HFF-Myc (cell line): ENCODE results near the gene SREBF2.

Experiments
- DNase-seq: peaks from one replicate; pipeline ENCODE4 v3.0.0-alpha.2; 2011; ENCODE audit warnings: low read depth; ENCODE audit errors: extremely low read depth
- H3K4me3 ChIP-seq: replicated peaks from 2 replicates; pipeline ENCODE4 v1.5.1; 2011; ENCODE audit warnings: low read depth, mild to moderate bottlenecking, control low read depth, low read length
- TF ChIP-seq, protein P1 (sequence below): IDR thresholded peaks from 2 replicates; pipeline ENCODE4 v1.5.1; 2012; ENCODE audit warnings: mild to moderate bottlenecking, low read depth, low read length, control low read depth; ENCODE audit errors: missing control alignments

Gene SREBF2

DNA sequence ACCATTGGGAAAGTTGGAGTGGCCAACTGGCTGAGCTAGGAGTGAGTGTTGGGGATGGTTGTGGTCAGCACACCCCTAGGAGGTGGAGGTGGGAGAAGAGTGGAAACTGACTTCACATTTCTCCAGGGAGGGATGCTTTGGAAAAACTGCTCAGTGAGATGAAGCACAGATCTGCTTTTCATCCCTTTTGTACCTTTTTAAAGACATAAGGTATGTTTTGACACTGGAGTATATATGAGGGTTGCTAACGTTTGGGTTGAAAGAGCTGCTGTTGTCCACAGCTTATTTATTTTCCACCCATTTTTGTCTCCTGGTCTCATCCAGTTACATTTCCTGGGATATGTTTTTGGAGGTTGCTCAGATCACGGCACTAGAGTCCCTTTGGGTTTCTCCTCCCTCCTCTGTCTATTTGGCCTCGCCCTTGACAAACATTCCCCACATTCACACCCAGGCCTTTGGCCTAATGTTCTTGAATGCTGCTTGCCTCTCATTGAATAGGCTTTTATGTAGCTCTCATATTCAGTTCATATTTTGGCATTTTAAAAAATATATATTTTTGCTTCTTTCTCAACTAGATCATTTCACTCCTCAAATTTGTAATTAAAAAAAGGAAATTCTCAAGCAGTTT lies 8.3 kb downstream of the SREBF2 start:
- DNase-seq: no peak
- no peak overlapping the region for H3K4me3 ChIP-seq
- TF ChIP-seq, protein P1, sequence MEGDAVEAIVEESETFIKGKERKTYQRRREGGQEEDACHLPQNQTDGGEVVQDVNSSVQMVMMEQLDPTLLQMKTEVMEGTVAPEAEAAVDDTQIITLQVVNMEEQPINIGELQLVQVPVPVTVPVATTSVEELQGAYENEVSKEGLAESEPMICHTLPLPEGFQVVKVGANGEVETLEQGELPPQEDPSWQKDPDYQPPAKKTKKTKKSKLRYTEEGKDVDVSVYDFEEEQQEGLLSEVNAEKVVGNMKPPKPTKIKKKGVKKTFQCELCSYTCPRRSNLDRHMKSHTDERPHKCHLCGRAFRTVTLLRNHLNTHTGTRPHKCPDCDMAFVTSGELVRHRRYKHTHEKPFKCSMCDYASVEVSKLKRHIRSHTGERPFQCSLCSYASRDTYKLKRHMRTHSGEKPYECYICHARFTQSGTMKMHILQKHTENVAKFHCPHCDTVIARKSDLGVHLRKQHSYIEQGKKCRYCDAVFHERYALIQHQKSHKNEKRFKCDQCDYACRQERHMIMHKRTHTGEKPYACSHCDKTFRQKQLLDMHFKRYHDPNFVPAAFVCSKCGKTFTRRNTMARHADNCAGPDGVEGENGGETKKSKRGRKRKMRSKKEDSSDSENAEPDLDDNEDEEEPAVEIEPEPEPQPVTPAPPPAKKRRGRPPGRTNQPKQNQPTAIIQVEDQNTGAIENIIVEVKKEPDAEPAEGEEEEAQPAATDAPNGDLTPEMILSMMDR: no peak

- TF ChIP-seq, protein P1: no peak
- H3K4me3 ChIP-seq: no peak overlapping the region
- no peak for DNase-seq
Measured at GRCh38 chr22:41842996-41843970, 10.4 kb downstream of the SREBF2 start.

DNA sequence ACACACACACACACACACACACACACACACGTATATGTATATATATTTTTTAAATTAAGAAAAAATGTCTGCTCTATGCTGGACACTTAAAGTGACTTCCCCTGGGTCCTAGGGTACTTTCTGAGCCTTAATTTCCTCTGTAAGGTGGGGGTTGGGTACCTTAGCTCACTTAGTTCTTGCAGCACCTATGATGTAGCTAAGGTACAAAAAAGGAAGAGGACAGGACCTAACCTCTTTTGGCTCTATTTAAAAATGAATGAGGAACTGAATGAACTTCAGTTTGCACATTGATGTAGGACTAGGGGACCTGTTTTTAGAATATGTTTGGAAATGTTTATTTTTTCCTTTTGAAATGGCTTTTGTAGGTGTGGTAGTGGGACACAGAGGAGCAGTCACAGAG lies 11.1 kb downstream of the SREBF2 start:
- H3K4me3 ChIP-seq: no peak overlapping the region
- DNase-seq: no peak
- TF ChIP-seq, protein P1: no peak

- DNase-seq: no peak
- TF ChIP-seq, protein P1: no peak
Measured at GRCh38 chr22:41844513-41844912, 11.6 kb downstream of the SREBF2 start.

GRCh38 chr22:41845380-41846267 lies 12.7 kb downstream of the SREBF2 start:
- no peak for DNase-seq
- TF ChIP-seq, protein P1: no peak
- H3K4me3 ChIP-seq: no peak overlapping the region

More at GRCh38 chr22:41844513-41844912, 11.6 kb downstream of the SREBF2 start:
- no peak overlapping the region for H3K4me3 ChIP-seq

- no peak overlapping the region for H3K4me3 ChIP-seq
- TF ChIP-seq, protein P1: no peak
- no peak for DNase-seq
Measured at GRCh38 chr22:41846268-41846987, 13.5 kb downstream of the SREBF2 start.
